ENCODE results near the gene A2M.

The A2M gene

GRCh38 chr12:9027161-9028059 lies 88.3 kb downstream of the A2M start:
- in situ Hi-C loops (cut with MboI; ENCODE audit: low sequenced_read_pairs, unreplicated experiment), result no loop called here
- DNase-seq (ENCODE audit: low spot score), result no peak
- no peak for TF ChIP-seq CTCF (IDR thresholded peaks at IDR 0.05; ENCODE audit: borderline replicate concordance, control extremely low read depth, extremely low read depth, insufficient read depth, missing control alignments)

GRCh38 chr12:9024512-9024911 lies 91.2 kb downstream of the A2M start:
- no peak for TF ChIP-seq CTCF (IDR thresholded peaks at IDR 0.05; ENCODE audit: borderline replicate concordance, control extremely low read depth, extremely low read depth, insufficient read depth, missing control alignments)
- in situ Hi-C loops (cut with MboI; ENCODE audit: low sequenced_read_pairs, unreplicated experiment), result no loop called here
- DNase-seq (ENCODE audit: low spot score), result no peak

GRCh38 chr12:9022592-9022991 lies 93.1 kb downstream of the A2M start:
- no peak for DNase-seq (ENCODE audit: low spot score)
- no peak for TF ChIP-seq CTCF (IDR thresholded peaks at IDR 0.05; ENCODE audit: borderline replicate concordance, control extremely low read depth, extremely low read depth, insufficient read depth, missing control alignments)
- in situ Hi-C loops (cut with MboI; ENCODE audit: low sequenced_read_pairs, unreplicated experiment), result no loop called here
